Caco-2 (cell line): Measurements from ENCODE around the gene TRPC4AP. TPM values are rescaled to one million over a fixed set of nuclear protein-coding genes. Genes with fewer than 3 reads are reported as not detected.

Experiments used
- BruUV-seq: library from RNA; stranded (reverse); fragments of 400-500 nt; replicated peaks from 2 replicates; lab custom pipeline; 2021; lab: Mats Ljungman, UMichigan
- CTCF ChIA-PET: fragments of 300-600 bp; sonication (Branson Sonifier 250); formaldehyde crosslinking; loops from one replicate; lab custom pipeline; 2022; ENCODE audit warnings: antibody characterized with exemption; lab: Charles Lee
- POLR2A ChIA-PET: fragments of 300-600 bp; sonication (Branson Sonifier 250); formaldehyde crosslinking; loops from one replicate; lab custom pipeline; 2022; ENCODE audit warnings: antibody characterized with exemption; lab: Charles Lee
- DNase-seq, 2 experiments: peaks; one replicate each; pipeline versions ENCODE4 v3.0.0 to v3.0.0-alpha.2; 2020 to 2022
- H3K27me3 ChIP-seq: replicated peaks from 2 replicates; pipeline ENCODE4 v1.6.0; 2011; ENCODE audit warnings: low read length; ENCODE audit not compliant: control insufficient read depth, insufficient read depth
- H3K36me3 ChIP-seq: 2 replicates; pipeline ENCODE4 v1.5.1; 2011; ENCODE audit warnings: low read length; ENCODE audit not compliant: control insufficient read depth, insufficient read depth
- H3K4me1 ChIP-seq: fragments of 250-450 bp; sonication (Bioruptor Pico); 2 replicates; pipeline ENCODE4 v1.5.1; 2020; ENCODE audit warnings: mild to moderate bottlenecking
- H3K4me3 ChIP-seq: 2 replicates; pipeline ENCODE4 v1.5.1; 2011; ENCODE audit warnings: low read depth, mild to moderate bottlenecking, control low read depth, low read length
- H3K9me3 ChIP-seq: fragments of 250-450 bp; sonication (Bioruptor Pico); 2 replicates; pipeline ENCODE4 v1.5.1; 2020; ENCODE audit warnings: mild to moderate bottlenecking, moderate library complexity
- H3K27ac Mint-ChIP-seq: one replicate; pipeline ENCODE4 v1.8.0; 2022; ENCODE audit warnings: mixed read lengths; ENCODE audit not compliant: unreplicated experiment
- H3K27me3 Mint-ChIP-seq: one replicate; pipeline ENCODE4 v1.8.0; 2022; ENCODE audit warnings: mixed read lengths; ENCODE audit not compliant: insufficient read depth, unreplicated experiment
- H3K36me3 Mint-ChIP-seq: one replicate; pipeline ENCODE4 v1.8.0; 2022; ENCODE audit warnings: mild to moderate bottlenecking, mixed read lengths; ENCODE audit not compliant: insufficient read depth, unreplicated experiment
- H3K4me1 Mint-ChIP-seq: one replicate; pipeline ENCODE4 v1.8.0; 2022; ENCODE audit warnings: low read depth, mixed read lengths; ENCODE audit not compliant: unreplicated experiment
- H3K4me3 Mint-ChIP-seq: one replicate; pipeline ENCODE4 v1.8.0; 2022; ENCODE audit warnings: mild to moderate bottlenecking, moderate library complexity, mixed read lengths; ENCODE audit not compliant: unreplicated experiment
- H3K9me3 Mint-ChIP-seq: one replicate; pipeline ENCODE4 v1.8.0; 2022; ENCODE audit warnings: mixed read lengths; ENCODE audit not compliant: unreplicated experiment
- intact Hi-C: fragments of 100-400 bp; cut with micrococcal nuclease; formaldehyde crosslinking; loops from one replicate; pipeline ENCODE4 v1.10.0; 2022; ENCODE audit not compliant: unreplicated experiment
- total RNA-seq: library from RNA; stranded (reverse); gene quantifications from 2 replicates; pipeline ENCODE4 v1.2.3, GENCODE V29; 2022
- TF ChIP-seq, protein P1 (sequence below), 2 experiments: fragments of 200-600 bp in 1 of 2; IDR thresholded peaks; 1 replicate in 1 of 2; 2 replicates in 1 of 2; pipeline versions ENCODE4 v1.5.1 to v1.8.0; 2011 to 2022; ENCODE audit warnings: antibody characterized with exemption in 1 of 2, control low read depth in 1 of 2, inconsistent platforms in 1 of 2, low read depth in 1 of 2, low read length in 1 of 2, mild to moderate bottlenecking in 1 of 2, moderate library complexity in 1 of 2; ENCODE audit not compliant: insufficient read depth in 1 of 2, severe bottlenecking in 1 of 2, unreplicated experiment in 1 of 2

Gene TRPC4AP
- total RNA-seq, 1 experiment from 2014 or later = 144 TPM

DNA sequence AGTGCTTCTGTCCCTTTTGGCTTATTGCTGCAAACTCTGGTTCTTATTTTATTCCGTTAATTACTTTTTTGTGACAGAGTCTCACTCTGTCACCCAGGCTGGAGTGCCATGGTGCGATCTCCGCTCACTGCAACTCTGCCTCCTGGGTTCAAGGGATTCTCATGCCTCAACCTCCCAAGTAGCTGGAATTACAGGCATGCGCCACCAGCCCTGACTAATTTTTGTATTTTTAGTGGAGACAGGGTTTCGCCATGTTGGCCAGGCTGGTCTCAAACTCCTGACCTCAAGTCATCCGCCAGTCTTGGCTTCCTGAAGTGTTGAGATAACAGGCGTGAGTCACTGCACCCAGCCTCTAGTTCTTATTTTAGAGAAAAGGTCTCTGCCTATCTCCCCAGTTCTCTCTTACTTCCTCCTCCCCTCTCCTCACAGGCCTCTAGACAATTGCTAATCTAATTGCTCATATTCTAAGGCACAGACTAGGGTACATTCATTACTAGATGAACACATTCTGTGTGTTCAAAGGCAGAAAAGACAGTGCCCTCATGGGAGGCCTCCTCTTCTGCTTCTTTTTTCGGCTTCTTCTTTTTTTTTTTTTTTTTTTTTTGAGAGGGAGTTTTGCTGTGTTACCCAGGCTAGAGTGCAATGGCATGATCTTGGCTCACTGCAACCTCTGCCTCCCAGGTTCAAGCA is 27.6 kb upstream of the TRPC4AP start:
- Histone ChIP-seq H3K36me3 (peaks cover 2% of the 10 kb centered on the region), H3K27me3 (no peaks in the 10 kb centered on the region), H3K9me3 (no peaks in the 10 kb centered on the region), H3K4me3 (no peak overlapping the region), H3K4me1 (no peaks in the 10 kb centered on the region)
- H3K9me3 Mint-ChIP-seq = no peaks in the 10 kb centered on the region
- intact Hi-C loops = no loop called here
- BruUV-seq = no TSS peak
- H3K36me3 Mint-ChIP-seq = peaks cover 50% of the 10 kb centered on the region
- TF ChIP-seq, protein P1, sequence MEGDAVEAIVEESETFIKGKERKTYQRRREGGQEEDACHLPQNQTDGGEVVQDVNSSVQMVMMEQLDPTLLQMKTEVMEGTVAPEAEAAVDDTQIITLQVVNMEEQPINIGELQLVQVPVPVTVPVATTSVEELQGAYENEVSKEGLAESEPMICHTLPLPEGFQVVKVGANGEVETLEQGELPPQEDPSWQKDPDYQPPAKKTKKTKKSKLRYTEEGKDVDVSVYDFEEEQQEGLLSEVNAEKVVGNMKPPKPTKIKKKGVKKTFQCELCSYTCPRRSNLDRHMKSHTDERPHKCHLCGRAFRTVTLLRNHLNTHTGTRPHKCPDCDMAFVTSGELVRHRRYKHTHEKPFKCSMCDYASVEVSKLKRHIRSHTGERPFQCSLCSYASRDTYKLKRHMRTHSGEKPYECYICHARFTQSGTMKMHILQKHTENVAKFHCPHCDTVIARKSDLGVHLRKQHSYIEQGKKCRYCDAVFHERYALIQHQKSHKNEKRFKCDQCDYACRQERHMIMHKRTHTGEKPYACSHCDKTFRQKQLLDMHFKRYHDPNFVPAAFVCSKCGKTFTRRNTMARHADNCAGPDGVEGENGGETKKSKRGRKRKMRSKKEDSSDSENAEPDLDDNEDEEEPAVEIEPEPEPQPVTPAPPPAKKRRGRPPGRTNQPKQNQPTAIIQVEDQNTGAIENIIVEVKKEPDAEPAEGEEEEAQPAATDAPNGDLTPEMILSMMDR (IDR thresholded peaks at IDR 0.05; ENCODE audit: insufficient read depth in 1 of 2, low read depth in 1 of 2, low read length in 1 of 2, severe bottlenecking in 1 of 2, unreplicated experiment in 1 of 2) = no peak
- POLR2A ChIA-PET = no interaction called here
- CTCF ChIA-PET = interaction anchor here (1.1 to 2.0 kb wide), 3 partner anchors 24 to 144 kb away, joined by 5 to 21 read pairs (median 7); no protein-coding TSS in a partner anchor
- H3K4me1 Mint-ChIP-seq = peaks cover 8% of the 10 kb centered on the region
- no peak overlapping the region for H3K27ac Mint-ChIP-seq
- no peak overlapping the region for H3K4me3 Mint-ChIP-seq
- H3K27me3 Mint-ChIP-seq = no peaks in the 10 kb centered on the region
- no peak for DNase-seq

DNA sequence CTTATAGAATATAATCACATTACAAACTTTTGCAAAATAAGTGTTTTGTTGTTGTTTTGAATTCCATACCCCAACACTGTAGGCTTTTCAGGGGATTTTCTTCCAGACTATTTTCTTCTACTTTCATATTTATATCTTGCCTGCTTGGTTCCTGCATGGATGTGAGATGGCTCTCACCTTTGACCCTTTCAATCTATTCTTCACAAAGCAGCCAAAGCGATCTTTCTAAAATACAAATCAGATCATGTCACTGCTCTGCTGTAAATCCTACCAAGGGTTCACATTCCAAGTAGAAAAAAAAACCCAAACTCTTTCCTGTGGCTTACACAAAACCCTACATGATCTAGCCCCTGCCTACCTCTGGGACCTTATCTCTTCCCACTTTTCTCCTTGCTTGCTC is 25.0 kb upstream of the TRPC4AP start:
- Histone ChIP-seq H3K27me3 (no peaks in the 10 kb centered on the region), H3K4me3 (no peak overlapping the region), H3K36me3 (peaks cover under 1% of the 10 kb centered on the region), H3K9me3 (no peaks in the 10 kb centered on the region), H3K4me1 (no peaks in the 10 kb centered on the region)
- TF ChIP-seq, protein P1 (IDR thresholded peaks at IDR 0.05; ENCODE audit: insufficient read depth in 1 of 2, low read depth in 1 of 2, low read length in 1 of 2, severe bottlenecking in 1 of 2, unreplicated experiment in 1 of 2) = no peak
- Mint-ChIP-seq H3K4me3 (no peak overlapping the region), H3K9me3 (no peaks in the 10 kb centered on the region), H3K27me3 (no peaks in the 10 kb centered on the region), H3K4me1 (peaks cover 8% of the 10 kb centered on the region), H3K36me3 (peaks cover 43% of the 10 kb centered on the region), H3K27ac (no peak overlapping the region)
- no TSS peak for BruUV-seq
- POLR2A ChIA-PET = no interaction called here
- intact Hi-C loops = no loop called here
- no peak for DNase-seq
- CTCF ChIA-PET = interaction anchor here (1.0 kb wide), 1 partner anchor 21 kb away, joined by 3 read pairs; no protein-coding TSS in a partner anchor

DNA sequence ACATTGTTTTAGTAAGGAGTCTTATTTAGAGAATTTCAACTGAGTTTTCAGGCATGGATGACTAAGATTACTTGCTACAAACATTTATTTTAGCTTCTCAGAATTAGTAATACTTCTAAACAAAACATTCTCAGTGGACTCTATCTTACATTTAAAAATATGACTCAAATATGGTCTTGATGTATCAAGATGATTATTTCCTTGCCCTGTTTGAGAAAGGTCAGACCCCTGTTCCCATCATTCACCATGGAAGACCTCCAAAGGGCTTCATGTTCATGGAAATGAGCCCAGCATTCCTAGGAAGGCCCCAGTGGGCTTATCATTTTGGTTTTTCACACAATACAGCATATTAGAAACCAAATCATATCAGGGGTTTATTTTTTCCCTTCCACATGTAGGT is 24.6 kb upstream of the TRPC4AP start:
- intact Hi-C loops = no loop called here
- TF ChIP-seq, protein P1 (IDR thresholded peaks at IDR 0.05; ENCODE audit: insufficient read depth in 1 of 2, low read depth in 1 of 2, low read length in 1 of 2, severe bottlenecking in 1 of 2, unreplicated experiment in 1 of 2) = no peak
- no peaks in the 10 kb centered on the region for H3K9me3 Mint-ChIP-seq
- no peak overlapping the region for H3K4me3 ChIP-seq
- peaks cover 8% of the 10 kb centered on the region for H3K4me1 Mint-ChIP-seq
- H3K27me3 ChIP-seq = no peaks in the 10 kb centered on the region
- no peaks in the 10 kb centered on the region; the same call in 1 of the 2 replicates for H3K36me3 ChIP-seq
- H3K27me3 Mint-ChIP-seq = no peaks in the 10 kb centered on the region
- POLR2A ChIA-PET = no interaction called here
- DNase-seq = no peak
- no peak overlapping the region for H3K27ac Mint-ChIP-seq
- no peak overlapping the region for H3K4me3 Mint-ChIP-seq
- BruUV-seq = no TSS peak
- no peaks in the 10 kb centered on the region for H3K9me3 ChIP-seq
- H3K4me1 ChIP-seq = no peaks in the 10 kb centered on the region
- CTCF ChIA-PET = interaction anchor here (1.0 kb wide), 1 partner anchor 21 kb away, joined by 3 read pairs; no protein-coding TSS in a partner anchor
- H3K36me3 Mint-ChIP-seq = peaks cover 43% of the 10 kb centered on the region
